H1 (cell line): Measurements from ENCODE around the gene RUFY4.

ENCODE experiments used
- CBX5 ChIP-seq: fragments of 300-800, 300-1000 bp; sonication (generic); IDR thresholded peaks from 2 replicates; pipeline ENCODE4 v1.7.1; 2016; ENCODE audit warnings: antibody characterized with exemption, low read length, low read depth
- CREB1 ChIP-seq: IDR thresholded peaks from 2 replicates; pipeline ENCODE4 v1.6.1; 2012; ENCODE audit warnings: inconsistent platforms
- CTCF ChIP-seq, 3 experiments: IDR thresholded peaks; 1 replicate in 2 of 3; 2 replicates in 1 of 3; pipeline versions ENCODE4 v1.5.1 to v1.6.1; 2011; ENCODE audit warnings: low read length in 3 of 3, mild to moderate bottlenecking in 3 of 3, inconsistent platforms in 2 of 3, low read depth in 1 of 3, moderate library complexity in 1 of 3; ENCODE audit not compliant: insufficient read depth in 1 of 3; ENCODE audit errors: control extremely low read depth in 1 of 3
- EZH2 ChIP-seq: fragments of 200-600 bp; sonication (generic); IDR thresholded peaks from 2 replicates; pipeline ENCODE4 v1.7.1; 2012; ENCODE audit warnings: low read depth, mild to moderate bottlenecking, moderate library complexity, low read length, inconsistent platforms; ENCODE audit not compliant: severe bottlenecking
- MAX ChIP-seq: IDR thresholded peaks from 2 replicates; pipeline ENCODE4 v1.6.1; 2012; ENCODE audit warnings: inconsistent platforms
- RAD21 ChIP-seq, 2 experiments: IDR thresholded peaks in 1 of 2; conservative IDR thresholded peaks in 1 of 2; 2 replicates each; pipeline ENCODE4 v1.6.1; 2011; ENCODE audit warnings: low read depth in 2 of 2, low read length in 2 of 2, improper control_type of control experiment in 1 of 2, inconsistent platforms in 1 of 2, mild to moderate bottlenecking in 1 of 2, moderate library complexity in 1 of 2
- SIN3A ChIP-seq, 2 experiments: IDR thresholded peaks in 1 of 2; conservative IDR thresholded peaks in 1 of 2; 2 replicates each; pipeline ENCODE4 v1.6.1; 2011 to 2012; ENCODE audit warnings: low read length in 2 of 2, improper control_type of control experiment in 1 of 2, low read depth in 1 of 2, mild to moderate bottlenecking in 1 of 2
- SIX5 ChIP-seq: IDR thresholded peaks from 2 replicates; pipeline ENCODE4 v1.6.1; 2011; ENCODE audit warnings: mild to moderate bottlenecking, low read depth, low read length
- SUZ12 ChIP-seq: fragments of 200-600 bp; sonication (generic); IDR thresholded peaks from 2 replicates; pipeline ENCODE4 v1.6.1; 2012; ENCODE audit warnings: mild to moderate bottlenecking, inconsistent platforms, low read length, moderate library complexity, mixed read lengths
- YY1 ChIP-seq: IDR thresholded peaks from 2 replicates; pipeline ENCODE4 v1.6.1; 2011; ENCODE audit warnings: low read depth, mild to moderate bottlenecking, low read length

GRCh38 chr2:218024336-218024735 lies 44.7 kb upstream of the RUFY4 start:
- TF ChIP-seq MAX (no peak), CTCF (IDR thresholded peaks at IDR 0.05; ENCODE audit: control extremely low read depth in 1 of 3, insufficient read depth in 1 of 3, low read depth in 1 of 3, low read length in 3 of 3) (no peak), SIX5 (no peak), SIN3A (conservative IDR thresholded peaks at IDR 0.05 in 1 of 2, IDR thresholded peaks at IDR 0.05 in 1 of 2; ENCODE audit: low read depth in 1 of 2, low read length in 2 of 2) (no peak), RAD21 (IDR thresholded peaks at IDR 0.05 in 1 of 2, conservative IDR thresholded peaks at IDR 0.05 in 1 of 2; ENCODE audit: low read depth in 2 of 2, low read length in 2 of 2) (no peak), EZH2 (no peak), YY1 (no peak), CBX5 (no peak), SUZ12 (no peak), CREB1 (no peak)
